Stimulated activated CD4-positive, alpha-beta T cell treated with anti-CD3 and anti-CD28 coated beads, Interleukin-4, amount 100 ng/mL, for 1 hour (primary cell): ENCODE data around the gene ABLIM1.
A peak's percentile ranks its signal among the peaks of the same experiment; 100 is the strongest.

Source experiments
- DNase-seq: peaks from one replicate; pipeline ENCODE4 v3.0.0-alpha.2; 2020

Gene ABLIM1

GRCh38 chr10:114482480-114483304 lies 175.4 kb downstream of the ABLIM1 start:
- no peak for DNase-seq

- no peak for DNase-seq
Measured at GRCh38 chr10:114481055-114481454, 177.0 kb downstream of the ABLIM1 start.

DNA sequence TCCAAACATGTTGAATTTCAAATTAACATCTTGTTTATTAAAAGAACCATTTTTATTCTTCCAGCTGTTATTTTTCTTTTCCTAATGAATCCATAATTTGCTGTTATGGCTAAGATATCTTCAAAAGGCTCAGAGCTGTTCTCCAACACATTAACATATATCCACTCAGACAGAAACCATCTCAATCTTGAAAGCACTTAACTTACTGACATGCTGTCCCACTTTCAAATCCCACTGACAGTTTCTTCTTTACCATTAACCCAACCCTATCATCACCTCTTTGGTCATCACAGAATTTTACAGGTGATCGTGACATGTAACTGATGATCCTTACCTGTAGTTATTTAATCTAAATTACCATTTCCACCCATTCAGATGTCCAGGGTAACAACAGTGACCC lies 178.2 kb downstream of the ABLIM1 start:
- DNase-seq = no peak

DNA sequence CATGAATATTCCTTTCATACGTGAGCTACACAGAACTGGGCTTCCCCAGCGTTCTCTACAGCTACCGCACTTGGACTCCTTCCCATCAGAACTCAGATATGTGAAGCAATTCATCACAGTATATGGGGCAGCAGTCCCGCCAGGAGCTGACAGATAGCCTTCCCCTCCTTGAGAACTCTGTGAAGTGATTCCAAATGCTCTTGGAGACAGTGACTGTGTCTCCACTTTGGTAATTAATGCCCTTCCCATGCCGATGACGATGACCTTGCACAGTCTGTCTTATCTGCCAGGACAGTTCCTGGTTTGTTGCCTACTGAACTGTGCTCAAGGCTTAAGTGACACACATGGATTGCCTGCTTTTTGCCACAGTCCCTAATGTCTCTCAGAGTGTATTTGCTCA lies 178.8 kb downstream of the ABLIM1 start:
- no peak for DNase-seq

GRCh38 chr10:114478281-114478680 lies 179.8 kb downstream of the ABLIM1 start:
- no peak for DNase-seq

DNA sequence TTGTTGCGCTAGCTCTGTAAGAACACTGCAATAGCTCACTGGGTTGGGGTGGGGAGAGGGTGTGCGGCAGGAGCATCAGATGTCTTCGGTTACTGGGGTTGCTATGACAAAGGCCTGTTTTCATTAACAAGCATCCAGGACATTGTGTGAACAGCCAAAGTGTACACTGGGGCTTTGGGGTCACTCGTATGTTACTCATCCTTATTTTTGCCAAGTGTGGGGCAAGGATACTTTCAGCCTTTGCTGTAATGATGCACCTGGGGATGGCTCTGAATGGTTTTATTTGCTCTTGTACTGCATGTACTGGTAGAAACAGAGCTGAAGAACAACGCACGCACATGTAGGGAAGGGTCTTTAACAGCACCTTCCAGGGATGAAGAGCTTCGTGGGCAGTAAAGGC lies 180.8 kb downstream of the ABLIM1 start:
- no peak for DNase-seq

GRCh38 chr10:114474989-114475388 lies 183.1 kb downstream of the ABLIM1 start:
- no peak for DNase-seq

- no peak for DNase-seq
Measured at GRCh38 chr10:114473776-114474175, 184.3 kb downstream of the ABLIM1 start.

GRCh38 chr10:114472877-114473253 lies 185.2 kb downstream of the ABLIM1 start:
- no peak for DNase-seq

GRCh38 chr10:114471906-114472876 lies 185.9 kb downstream of the ABLIM1 start:
- DNase-seq = no peak

GRCh38 chr10:114470956-114471905 lies 186.8 kb downstream of the ABLIM1 start:
- peak; percentile 62 for DNase-seq

DNA sequence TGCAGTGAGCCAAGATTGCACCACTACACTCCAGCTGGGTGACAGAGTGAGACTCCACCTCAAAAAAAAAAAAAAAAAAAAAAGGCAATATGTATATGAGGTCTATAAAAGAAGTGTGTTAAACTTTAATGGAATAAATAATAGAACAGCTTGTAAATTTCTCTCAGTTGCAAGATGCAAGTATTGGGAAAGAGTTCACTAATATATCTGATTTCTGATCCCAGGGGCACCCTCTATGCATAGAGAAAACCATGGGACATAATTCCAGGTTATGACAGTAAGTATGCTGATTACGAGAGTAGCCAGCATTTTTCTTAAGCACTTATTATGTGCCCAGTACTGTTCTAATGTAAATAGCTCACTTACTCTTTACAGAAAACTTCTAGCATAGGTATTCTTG lies 187.7 kb downstream of the ABLIM1 start:
- no peak for DNase-seq

GRCh38 chr10:114458955-114459354 lies 199.1 kb downstream of the ABLIM1 start:
- DNase-seq = peak; percentile 11

DNA sequence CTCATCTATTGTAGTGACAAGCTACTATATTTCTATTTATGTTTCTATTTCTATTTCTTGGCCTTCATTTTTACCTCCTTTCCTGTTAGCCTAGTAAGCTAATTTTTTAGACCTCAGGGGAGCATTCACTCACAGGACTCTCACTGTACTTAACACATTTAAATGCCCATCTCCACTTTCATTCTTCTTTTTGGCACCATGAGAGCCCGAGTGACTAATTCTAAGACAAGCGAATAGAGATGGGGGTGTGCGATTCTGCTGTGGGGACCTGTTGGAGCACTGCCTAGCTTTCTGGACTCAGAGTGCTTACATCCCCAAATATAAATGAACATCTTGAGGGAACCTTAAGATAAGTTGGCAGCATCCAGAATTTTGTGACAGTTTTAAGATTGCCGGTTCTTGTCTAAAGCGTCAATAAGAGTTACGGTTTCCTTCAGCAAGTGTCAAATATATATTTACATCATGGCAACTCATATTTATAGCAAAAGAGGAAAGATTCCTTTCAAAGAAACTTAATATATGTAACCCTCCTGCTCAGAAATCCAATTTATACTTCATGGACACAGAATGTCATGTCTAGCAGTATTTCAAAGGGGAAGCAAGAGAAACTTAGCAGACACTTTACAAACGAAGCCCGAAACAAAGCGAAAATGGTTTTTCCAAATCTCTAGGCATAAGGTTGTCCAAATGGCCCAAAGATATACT lies 199.7 kb downstream of the ABLIM1 start:
- no peak for DNase-seq

- DNase-seq = no peak
Measured at GRCh38 chr10:114453576-114453975, 204.5 kb downstream of the ABLIM1 start.

- DNase-seq = no peak
Measured at GRCh38 chr10:114448897-114449296, 209.2 kb downstream of the ABLIM1 start.

GRCh38 chr10:114445332-114445731 lies 212.7 kb downstream of the ABLIM1 start:
- DNase-seq = no peak

- DNase-seq = no peak
Measured at GRCh38 chr10:114444819-114445218, 213.3 kb downstream of the ABLIM1 start.

- DNase-seq = no peak
Measured at GRCh38 chr10:114442091-114442630, 215.9 kb downstream of the ABLIM1 start.

DNA sequence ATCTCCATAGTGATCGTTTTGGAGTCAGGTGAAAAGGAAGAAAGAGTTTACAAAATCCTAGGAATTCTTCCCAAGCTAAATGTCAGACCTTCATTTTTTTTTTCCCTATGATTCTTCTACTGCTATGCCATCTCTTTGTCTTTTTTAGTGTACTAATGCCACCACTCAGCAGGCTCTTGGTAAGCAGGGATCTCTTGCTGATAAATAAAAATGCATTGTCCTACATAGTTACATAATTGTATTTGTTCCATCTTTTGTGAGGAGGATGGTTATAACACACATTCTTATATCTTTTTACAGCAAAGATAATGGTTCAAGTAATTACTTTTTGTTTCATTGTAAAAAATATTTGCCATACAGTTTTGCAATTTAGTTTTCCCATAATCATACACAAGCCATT lies 217.0 kb downstream of the ABLIM1 start:
- no peak for DNase-seq

DNA sequence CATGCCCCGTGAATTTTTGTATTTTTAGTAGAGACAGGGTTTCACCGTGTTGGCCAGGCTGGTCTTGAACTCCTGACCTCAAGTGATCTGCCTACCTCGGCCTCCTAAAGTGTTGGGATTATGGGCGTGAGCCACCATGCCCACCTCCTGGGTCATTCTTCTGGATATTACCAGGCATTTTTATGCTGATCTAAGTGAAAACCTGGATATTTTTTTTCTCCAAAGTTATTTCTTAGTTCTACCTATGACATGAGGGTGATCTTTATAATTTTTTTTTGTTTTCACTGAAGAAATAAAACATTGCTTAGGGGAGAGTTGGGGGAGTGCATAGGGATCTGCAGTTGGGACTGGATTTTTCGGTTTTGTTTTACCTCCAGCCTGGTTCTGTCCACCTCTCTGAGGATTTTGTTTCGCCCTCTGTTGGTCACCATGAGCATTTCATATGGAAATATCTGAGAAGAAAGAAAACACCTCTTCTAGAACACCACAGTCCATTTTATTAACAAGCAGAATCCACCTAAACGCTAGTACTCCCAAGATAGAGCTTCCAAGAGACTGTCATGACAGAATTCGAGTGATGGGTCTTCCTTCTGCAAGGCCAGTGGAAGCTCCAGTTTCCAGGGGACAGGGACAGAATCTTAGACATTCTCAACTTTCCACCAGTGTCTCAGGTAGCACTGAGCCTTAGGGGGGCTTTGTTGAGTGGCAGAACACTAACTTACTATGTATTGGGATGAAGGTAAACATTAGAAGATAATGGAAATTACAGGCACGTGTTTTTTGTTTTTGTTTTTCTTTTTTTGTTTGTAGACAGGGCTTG lies 220.4 kb downstream of the ABLIM1 start:
- no peak for DNase-seq
